HCT116 (cell line): ENCODE data around the gene CRACDL. TPM values are rescaled to one million over a fixed set of nuclear protein-coding genes. Genes with fewer than 3 reads are reported as not detected.

Experiments
- ATAC-seq: fragments of 200-7000 bp; cut with Tn5 transposase; 2 replicates; pipeline ENCODE4 v1.9.1; 2020; ENCODE audit warnings: mild to moderate bottlenecking, moderate library complexity
- BruUV-seq: library from RNA; stranded (reverse); fragments of 400-500 nt; replicated peaks from 2 replicates; lab custom pipeline; 2021; lab: Mats Ljungman, UMichigan
- CTCF ChIA-PET: fragments of 300-600 bp; sonication (Branson Sonifier 250); formaldehyde crosslinking; loops from one replicate; lab custom pipeline; 2021; ENCODE audit warnings: antibody characterized with exemption; lab: Charles Lee
- POLR2A ChIA-PET: fragments of 300-600, 350-600 bp; sonication (Branson Sonifier 250); formaldehyde crosslinking; loops from one replicate; lab custom pipeline; 2021; ENCODE audit warnings: antibody characterized with exemption; lab: Charles Lee
- RAD21 ChIA-PET, 2 experiments: fragments of 300-600 bp; sonication (Branson Sonifier 250); formaldehyde crosslinking; loops; one replicate each; lab custom pipeline; 2023; ENCODE audit warnings: low total read pairs in 2 of 2; ENCODE audit not compliant: uncharacterized antibody in 2 of 2, unreplicated experiment in 2 of 2, low non-redundant PET in 1 of 2; lab: Charles Lee
- DNase-seq: peaks from one replicate; pipeline ENCODE4 v3.0.0-alpha.2; 2010; ENCODE audit warnings: low read depth, low spot score
- H2AFZ ChIP-seq: fragments of 200-600 bp; shearing (Covaris generic), sonication (generic); 2 replicates; pipeline ENCODE4 v1.6.1; 2017; ENCODE audit warnings: low read depth, mixed run types, mixed read lengths, antibody characterized with exemption, low read length; ENCODE audit not compliant: poor library complexity, severe bottlenecking
- H3K27ac ChIP-seq: 2 replicates; pipeline ENCODE4 v1.5.1; 2012; ENCODE audit warnings: low read depth, low read length
- H3K27me3 ChIP-seq: fragments of 200-600 bp; sonication (generic); 2 replicates; pipeline ENCODE4 v1.6.1; 2016; ENCODE audit warnings: mixed run types, low read length, mixed read lengths; ENCODE audit not compliant: insufficient read depth
- H3K36me3 ChIP-seq, 2 experiments: fragments of 200-500 bp in 1 of 2; fragments of 200-600 bp in 1 of 2; sonication (Bioruptor generic) in 1 of 2; sonication (generic) in 1 of 2; 2 replicates each; pipeline versions ENCODE4 v1.5.1 to v1.6.1; 2014 to 2016; ENCODE audit warnings: low read length in 2 of 2, inconsistent platforms in 1 of 2, mixed read lengths in 1 of 2, mixed run types in 1 of 2; ENCODE audit not compliant: insufficient read depth in 2 of 2, control insufficient read depth in 1 of 2
- H3K4me1 ChIP-seq, 2 experiments: fragments of 200-600 bp in 1 of 2; sonication (generic) in 1 of 2; 2 replicates each; pipeline versions ENCODE4 v1.5.1 to v1.6.1; 2012 to 2017; ENCODE audit warnings: low read length in 2 of 2, inconsistent platforms in 1 of 2, mild to moderate bottlenecking in 1 of 2, mixed read lengths in 1 of 2, mixed run types in 1 of 2, moderate library complexity in 1 of 2; ENCODE audit not compliant: insufficient read depth in 2 of 2, control insufficient read depth in 1 of 2
- H3K4me2 ChIP-seq: fragments of 200-600 bp; sonication (generic); 2 replicates; pipeline ENCODE4 v1.6.1; 2017; ENCODE audit warnings: mixed run types, low read length, mixed read lengths
- H3K4me3 ChIP-seq, 2 experiments: fragments of 200-600 bp in 1 of 2; sonication (generic) in 1 of 2; replicated peaks in 1 of 2; 2 replicates each; pipeline ENCODE4 v1.5.1; 2011 to 2016; ENCODE audit warnings: low read length in 2 of 2, control low read depth in 1 of 2, low read depth in 1 of 2, mild to moderate bottlenecking in 1 of 2, mixed read lengths in 1 of 2, mixed run types in 1 of 2
- H3K79me2 ChIP-seq: fragments of 200-600 bp; sonication (generic); 2 replicates; pipeline ENCODE4 v1.6.1; 2017; ENCODE audit warnings: mild to moderate bottlenecking, mixed run types, low read length, moderate library complexity, mixed read lengths; ENCODE audit not compliant: insufficient read depth
- H3K9ac ChIP-seq: fragments of 200-600 bp; sonication (generic); 2 replicates; pipeline ENCODE4 v1.6.1; 2016; ENCODE audit warnings: low read length, mixed read lengths
- H3K9me2 ChIP-seq: fragments of 200-600 bp; sonication (generic), shearing (Covaris generic); 2 replicates; pipeline ENCODE4 v1.6.1; 2017; ENCODE audit warnings: mixed run types, mild to moderate bottlenecking, moderate library complexity; ENCODE audit not compliant: insufficient read depth
- H3K9me3 ChIP-seq, 2 experiments: fragments of 200-500 bp in 1 of 2; fragments of 200-600 bp in 1 of 2; sonication (Bioruptor generic) in 1 of 2; sonication (generic) in 1 of 2; 2 replicates each; pipeline ENCODE4 v1.6.1; 2014 to 2017; ENCODE audit warnings: low read length in 2 of 2, mixed read lengths in 2 of 2, inconsistent platforms in 1 of 2, low read depth in 1 of 2, mild to moderate bottlenecking in 1 of 2, mixed run types in 1 of 2, moderate library complexity in 1 of 2; ENCODE audit not compliant: control insufficient read depth in 1 of 2, insufficient read depth in 1 of 2
- H4K20me1 ChIP-seq: fragments of 200-600 bp; sonication (generic), shearing (Covaris generic); 2 replicates; pipeline ENCODE4 v1.6.1; 2017; ENCODE audit warnings: mixed run types, mild to moderate bottlenecking, moderate library complexity; ENCODE audit not compliant: insufficient read depth
- CBX3 ChIP-seq: IDR thresholded peaks from 2 replicates; pipeline ENCODE4 v1.6.1; 2012; ENCODE audit warnings: low read depth
- ELF1 ChIP-seq: IDR thresholded peaks from 2 replicates; pipeline ENCODE4 v1.6.1; 2012; ENCODE audit warnings: low read depth, borderline replicate concordance
- EZH2phosphoT487 ChIP-seq: fragments of 200-600 bp; IDR thresholded peaks from 2 replicates; pipeline ENCODE4 v1.6.1; 2018; ENCODE audit warnings: antibody characterized with exemption, borderline replicate concordance
- JUND ChIP-seq: IDR thresholded peaks from 2 replicates; pipeline ENCODE4 v1.6.1; 2012
- RAD21 ChIP-seq: IDR thresholded peaks from 2 replicates; pipeline ENCODE4 v1.6.1; 2012; ENCODE audit warnings: low read depth, mild to moderate bottlenecking
- SP1 ChIP-seq: IDR thresholded peaks from 2 replicates; pipeline ENCODE4 v1.6.1; 2012; ENCODE audit warnings: low read depth
- SRF ChIP-seq: IDR thresholded peaks from 2 replicates; pipeline ENCODE4 v1.6.1; 2012; ENCODE audit warnings: low read depth
- TCF7L2 ChIP-seq: IDR thresholded peaks from 2 replicates; pipeline ENCODE4 v1.7.0; 2011; ENCODE audit warnings: borderline replicate concordance, inconsistent platforms; ENCODE audit not compliant: insufficient read depth, insufficient read length; ENCODE audit errors: extremely low read depth
- YY1 ChIP-seq: IDR thresholded peaks from 2 replicates; pipeline ENCODE4 v1.6.1; 2011; ENCODE audit warnings: low read length, low read depth, moderate library complexity, mild to moderate bottlenecking; ENCODE audit not compliant: insufficient replicate concordance; ENCODE audit errors: extremely low read depth
- ZFX ChIP-seq: fragments of 450-650 bp; IDR thresholded peaks from 2 replicates; pipeline ENCODE4 v1.6.1; 2017
- ZNF274 ChIP-seq: fragments of 200-500 bp; sonication (Bioruptor generic); IDR thresholded peaks from 2 replicates; pipeline ENCODE4 v1.6.1; 2014; ENCODE audit warnings: mild to moderate bottlenecking, low read depth, low read length, inconsistent platforms
- intact Hi-C: fragments of 100-400 bp; cut with micrococcal nuclease; formaldehyde crosslinking; loops from 2 replicates; pipeline ENCODE4 v1.10.0; 2022
- total RNA-seq: library from RNA; stranded (reverse); gene quantifications from one replicate; pipeline ENCODE4 v1.2.1, GENCODE V29; 2021; ENCODE audit not compliant: unreplicated experiment
- TF ChIP-seq, protein P1 (sequence below): IDR thresholded peaks from 2 replicates; pipeline ENCODE4 v1.6.1; 2012
- TF ChIP-seq, protein P2 (sequence below): IDR thresholded peaks from 2 replicates; pipeline ENCODE4 v1.6.1; 2012
- TF ChIP-seq, protein P3 (sequence below): IDR thresholded peaks from 2 replicates; pipeline ENCODE4 v1.6.1; 2011; ENCODE audit warnings: mild to moderate bottlenecking, low read length, moderate library complexity; ENCODE audit not compliant: insufficient replicate concordance; ENCODE audit errors: extremely low read depth
- TF ChIP-seq, protein P4 (sequence below): IDR thresholded peaks from 2 replicates; pipeline ENCODE4 v1.6.1; 2012; ENCODE audit warnings: low read depth

CRACDL gene
- total RNA-seq, 1 experiment from 2014 or later = 1.1 TPM

DNA sequence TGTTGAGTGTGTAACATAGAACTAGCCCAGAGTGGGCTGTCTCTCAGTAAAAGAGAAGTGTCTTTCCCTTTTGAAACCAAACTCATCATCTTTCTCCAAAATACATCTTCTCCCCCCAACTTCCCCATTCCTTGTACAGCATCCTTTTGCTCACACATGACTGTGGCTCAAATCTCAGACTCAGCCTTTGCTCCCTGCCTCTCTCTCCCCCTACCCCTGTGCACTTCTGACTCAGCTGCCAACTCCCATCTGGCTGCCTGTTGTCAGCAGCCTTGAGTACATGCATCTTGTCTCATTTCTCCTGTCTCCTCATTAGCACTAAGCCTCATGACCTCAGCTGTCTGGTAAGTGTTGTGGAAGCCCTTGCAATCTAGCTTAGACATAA is 187.0 kb downstream of the CRACDL start:
- H3K9ac ChIP-seq = no peak overlapping the region
- CTCF ChIA-PET = no interaction called here
- ATAC-seq (no peak), DNase-seq (no peak)
- POLR2A ChIA-PET = no interaction called here
- H3K9me3 ChIP-seq = no peaks in the 10 kb centered on the region
- RAD21 ChIA-PET = no interaction called here
- no peak overlapping the region for H3K4me3 ChIP-seq
- H3K79me2 ChIP-seq = no peaks in the 10 kb centered on the region
- no peaks in the 10 kb centered on the region for H3K9me2 ChIP-seq
- TF ChIP-seq CBX3 = no peak
- no peak for TF ChIP-seq EZH2phosphoT487
- TF ChIP-seq, protein P1, sequence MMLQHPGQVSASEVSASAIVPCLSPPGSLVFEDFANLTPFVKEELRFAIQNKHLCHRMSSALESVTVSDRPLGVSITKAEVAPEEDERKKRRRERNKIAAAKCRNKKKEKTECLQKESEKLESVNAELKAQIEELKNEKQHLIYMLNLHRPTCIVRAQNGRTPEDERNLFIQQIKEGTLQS = no peak
- no peak for TF ChIP-seq SRF
- no peak for TF ChIP-seq SP1
- no peak for TF ChIP-seq YY1
- no peak for TF ChIP-seq ZFX
- no peak for TF ChIP-seq ELF1
- TF ChIP-seq RAD21 = no peak
- TF ChIP-seq, protein P2, sequence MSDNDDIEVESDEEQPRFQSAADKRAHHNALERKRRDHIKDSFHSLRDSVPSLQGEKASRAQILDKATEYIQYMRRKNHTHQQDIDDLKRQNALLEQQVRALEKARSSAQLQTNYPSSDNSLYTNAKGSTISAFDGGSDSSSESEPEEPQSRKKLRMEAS = no peak
- TF ChIP-seq, protein P3, sequence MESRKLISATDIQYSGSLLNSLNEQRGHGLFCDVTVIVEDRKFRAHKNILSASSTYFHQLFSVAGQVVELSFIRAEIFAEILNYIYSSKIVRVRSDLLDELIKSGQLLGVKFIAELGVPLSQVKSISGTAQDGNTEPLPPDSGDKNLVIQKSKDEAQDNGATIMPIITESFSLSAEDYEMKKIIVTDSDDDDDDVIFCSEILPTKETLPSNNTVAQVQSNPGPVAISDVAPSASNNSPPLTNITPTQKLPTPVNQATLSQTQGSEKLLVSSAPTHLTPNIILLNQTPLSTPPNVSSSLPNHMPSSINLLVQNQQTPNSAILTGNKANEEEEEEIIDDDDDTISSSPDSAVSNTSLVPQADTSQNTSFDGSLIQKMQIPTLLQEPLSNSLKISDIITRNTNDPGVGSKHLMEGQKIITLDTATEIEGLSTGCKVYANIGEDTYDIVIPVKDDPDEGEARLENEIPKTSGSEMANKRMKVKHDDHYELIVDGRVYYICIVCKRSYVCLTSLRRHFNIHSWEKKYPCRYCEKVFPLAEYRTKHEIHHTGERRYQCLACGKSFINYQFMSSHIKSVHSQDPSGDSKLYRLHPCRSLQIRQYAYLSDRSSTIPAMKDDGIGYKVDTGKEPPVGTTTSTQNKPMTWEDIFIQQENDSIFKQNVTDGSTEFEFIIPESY = no peak
- TF ChIP-seq, protein P4, sequence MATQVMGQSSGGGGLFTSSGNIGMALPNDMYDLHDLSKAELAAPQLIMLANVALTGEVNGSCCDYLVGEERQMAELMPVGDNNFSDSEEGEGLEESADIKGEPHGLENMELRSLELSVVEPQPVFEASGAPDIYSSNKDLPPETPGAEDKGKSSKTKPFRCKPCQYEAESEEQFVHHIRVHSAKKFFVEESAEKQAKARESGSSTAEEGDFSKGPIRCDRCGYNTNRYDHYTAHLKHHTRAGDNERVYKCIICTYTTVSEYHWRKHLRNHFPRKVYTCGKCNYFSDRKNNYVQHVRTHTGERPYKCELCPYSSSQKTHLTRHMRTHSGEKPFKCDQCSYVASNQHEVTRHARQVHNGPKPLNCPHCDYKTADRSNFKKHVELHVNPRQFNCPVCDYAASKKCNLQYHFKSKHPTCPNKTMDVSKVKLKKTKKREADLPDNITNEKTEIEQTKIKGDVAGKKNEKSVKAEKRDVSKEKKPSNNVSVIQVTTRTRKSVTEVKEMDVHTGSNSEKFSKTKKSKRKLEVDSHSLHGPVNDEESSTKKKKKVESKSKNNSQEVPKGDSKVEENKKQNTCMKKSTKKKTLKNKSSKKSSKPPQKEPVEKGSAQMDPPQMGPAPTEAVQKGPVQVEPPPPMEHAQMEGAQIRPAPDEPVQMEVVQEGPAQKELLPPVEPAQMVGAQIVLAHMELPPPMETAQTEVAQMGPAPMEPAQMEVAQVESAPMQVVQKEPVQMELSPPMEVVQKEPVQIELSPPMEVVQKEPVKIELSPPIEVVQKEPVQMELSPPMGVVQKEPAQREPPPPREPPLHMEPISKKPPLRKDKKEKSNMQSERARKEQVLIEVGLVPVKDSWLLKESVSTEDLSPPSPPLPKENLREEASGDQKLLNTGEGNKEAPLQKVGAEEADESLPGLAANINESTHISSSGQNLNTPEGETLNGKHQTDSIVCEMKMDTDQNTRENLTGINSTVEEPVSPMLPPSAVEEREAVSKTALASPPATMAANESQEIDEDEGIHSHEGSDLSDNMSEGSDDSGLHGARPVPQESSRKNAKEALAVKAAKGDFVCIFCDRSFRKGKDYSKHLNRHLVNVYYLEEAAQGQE = no peak
- no peak for TF ChIP-seq TCF7L2
- no peak for TF ChIP-seq ZNF274
- TF ChIP-seq JUND = no peak
- no peak overlapping the region for H2AFZ ChIP-seq
- no peak overlapping the region for H3K27ac ChIP-seq
- no TSS peak for BruUV-seq
- no peak overlapping the region for H3K4me2 ChIP-seq
- H3K36me3 ChIP-seq = no peaks in the 10 kb centered on the region
- H4K20me1 ChIP-seq = no peaks in the 10 kb centered on the region
- H3K4me1 ChIP-seq = peaks cover 0 to 4% of the 10 kb centered on the region in 2 experiments; a peak in 1 of 4 replicates
- H3K27me3 ChIP-seq = no peaks in the 10 kb centered on the region
- intact Hi-C loops = no loop called here
